Ureter (tissue), 1 donor: ENCODE measurements around the gene CHST11. TPM values are rescaled to one million over a fixed set of nuclear protein-coding genes. Genes with fewer than 3 reads are reported as not detected.
A peak's percentile ranks its signal among the peaks of the same experiment; 100 is the strongest.

Experiments
- DNase-seq: peaks from one replicate; pipeline ENCODE4 v3.0.0-alpha.2; 2020; ENCODE audit warnings: low spot score
- total RNA-seq: library from RNA; stranded (reverse); gene quantifications from one replicate; pipeline ENCODE4 v1.2.4, GENCODE V29; 2023
- donor health status: DM: yes; HTN: yes; CAD: no.

CHST11 gene
- total RNA-seq, 1 donor from 2014 or later = 10.8 TPM

DNA sequence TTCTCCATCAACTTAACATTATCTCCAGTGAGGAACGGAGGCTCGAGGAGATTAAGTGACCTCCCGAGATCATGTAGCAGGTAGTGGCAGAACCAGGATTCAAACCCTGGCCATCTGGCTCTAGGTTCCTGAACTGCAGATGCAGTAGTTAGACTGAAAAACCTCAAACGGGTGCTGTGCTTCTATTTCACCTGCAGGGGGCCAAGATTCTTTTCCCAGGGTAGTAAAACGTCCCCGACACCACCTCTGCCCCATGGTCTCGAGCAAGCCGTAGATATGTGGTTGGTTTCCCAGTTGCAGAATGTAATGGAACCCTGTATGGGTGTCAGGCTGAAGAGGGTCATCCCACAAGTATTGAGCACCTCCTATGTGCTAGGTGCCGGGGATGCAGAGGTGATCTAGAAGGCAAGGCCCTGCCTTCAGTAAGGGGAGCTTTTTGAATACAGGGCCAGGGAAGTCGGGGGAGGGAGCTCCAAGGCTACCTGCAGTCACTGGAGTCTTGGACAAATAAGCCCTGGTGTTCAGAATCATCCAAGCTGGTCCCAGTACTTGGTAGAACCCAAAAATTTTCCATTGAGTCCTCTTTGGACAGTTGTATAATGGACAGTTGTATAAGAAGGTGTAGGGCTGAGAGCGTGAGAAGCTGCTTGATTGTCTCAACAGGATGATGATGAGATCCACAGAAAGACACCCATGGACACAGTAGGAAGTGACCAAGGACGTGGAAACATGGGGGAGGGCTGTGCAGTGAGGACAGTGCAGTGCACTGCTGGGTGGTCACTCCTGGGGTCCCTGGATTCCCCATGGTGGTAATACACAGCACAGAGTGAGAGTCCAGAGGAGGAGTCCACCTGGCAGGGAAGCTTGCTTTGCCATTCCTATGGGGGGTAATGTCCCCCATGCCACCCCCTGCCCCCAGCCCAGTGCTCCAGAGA is 197.2 kb downstream of the CHST11 start:
- no peak for DNase-seq

DNA sequence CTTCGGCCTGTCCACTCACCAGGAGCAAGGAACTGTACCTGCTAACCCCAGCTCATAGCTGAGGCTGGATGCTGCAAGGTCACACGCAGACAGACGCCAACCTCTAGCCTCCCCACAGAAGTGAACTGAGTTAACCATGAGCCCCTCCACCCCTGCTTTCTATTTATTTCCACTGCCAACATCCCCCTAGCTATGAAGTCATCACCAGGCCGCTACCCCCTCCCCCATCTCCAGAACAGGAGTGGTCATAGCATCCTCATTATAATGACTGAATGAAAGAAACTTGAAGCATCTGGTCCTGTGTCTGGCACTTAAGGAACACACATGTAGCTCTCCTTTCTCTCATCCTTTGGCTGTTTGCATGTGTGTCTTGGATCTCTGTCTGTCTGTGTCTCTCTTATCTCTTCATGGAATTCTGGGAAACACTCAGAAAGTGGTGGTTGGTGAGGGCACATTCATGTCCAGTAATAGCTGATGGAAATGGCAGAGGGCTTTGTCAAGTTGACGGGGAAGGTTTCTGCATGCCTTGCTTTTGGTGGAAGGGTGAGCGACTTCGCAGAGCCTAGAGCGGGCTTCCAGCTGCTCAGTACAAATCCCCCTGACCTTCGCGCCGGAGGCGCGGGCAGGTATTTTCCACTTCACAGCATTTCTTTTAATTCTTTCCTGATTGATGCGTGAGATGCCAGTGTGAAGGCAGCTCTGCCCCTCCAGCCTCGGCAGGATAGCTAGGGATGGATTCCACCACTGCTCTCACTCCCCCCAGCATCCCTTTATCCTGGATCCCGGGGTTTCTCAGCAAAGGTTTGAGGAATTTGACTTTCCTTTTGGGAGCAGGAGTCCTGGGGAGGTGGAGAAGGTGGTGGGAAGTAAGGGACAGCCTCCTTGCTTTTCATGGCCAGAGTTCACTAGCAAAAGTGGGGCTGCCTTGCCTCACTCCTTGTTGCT is 198.2 kb downstream of the CHST11 start:
- DNase-seq = no peak

DNA sequence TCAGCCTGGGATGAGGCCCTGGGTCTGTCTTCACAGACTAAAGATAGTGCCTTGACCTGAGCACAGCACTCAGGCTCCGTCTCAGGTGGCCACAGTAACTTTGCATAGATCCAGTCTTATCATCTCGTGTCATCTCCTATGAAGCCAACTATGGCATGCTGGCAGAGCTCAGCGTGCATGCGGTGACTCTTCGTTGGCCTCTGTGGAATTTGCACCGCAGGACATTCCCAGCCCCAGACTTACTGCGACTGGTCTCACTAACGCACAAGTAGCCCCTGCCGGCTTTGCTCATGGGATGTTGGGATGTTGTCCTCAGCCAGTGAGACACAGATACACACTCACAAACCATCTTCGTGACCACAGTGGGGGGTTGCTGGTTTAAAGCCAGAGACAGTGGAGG is 199.6 kb downstream of the CHST11 start:
- no peak for DNase-seq

DNA sequence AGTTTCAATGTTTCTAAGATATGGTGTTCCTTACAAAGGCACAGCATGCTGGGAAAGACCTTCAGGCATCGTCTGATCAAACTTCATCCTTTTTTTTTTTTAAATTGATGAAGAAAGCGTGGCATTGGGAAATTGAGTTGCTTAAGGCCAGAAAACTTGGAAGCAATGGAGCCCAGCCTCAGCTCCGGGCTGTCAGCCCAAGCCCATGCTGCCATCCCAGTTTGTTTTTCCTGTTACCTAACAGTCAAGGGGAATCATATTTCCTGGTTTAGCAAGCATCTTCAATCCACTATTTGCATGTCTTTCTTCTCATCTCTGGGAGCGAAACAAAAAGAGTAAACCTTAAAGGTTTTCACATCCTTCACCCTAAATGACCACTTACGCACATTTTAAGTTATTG is 200.2 kb downstream of the CHST11 start:
- no peak for DNase-seq

DNA sequence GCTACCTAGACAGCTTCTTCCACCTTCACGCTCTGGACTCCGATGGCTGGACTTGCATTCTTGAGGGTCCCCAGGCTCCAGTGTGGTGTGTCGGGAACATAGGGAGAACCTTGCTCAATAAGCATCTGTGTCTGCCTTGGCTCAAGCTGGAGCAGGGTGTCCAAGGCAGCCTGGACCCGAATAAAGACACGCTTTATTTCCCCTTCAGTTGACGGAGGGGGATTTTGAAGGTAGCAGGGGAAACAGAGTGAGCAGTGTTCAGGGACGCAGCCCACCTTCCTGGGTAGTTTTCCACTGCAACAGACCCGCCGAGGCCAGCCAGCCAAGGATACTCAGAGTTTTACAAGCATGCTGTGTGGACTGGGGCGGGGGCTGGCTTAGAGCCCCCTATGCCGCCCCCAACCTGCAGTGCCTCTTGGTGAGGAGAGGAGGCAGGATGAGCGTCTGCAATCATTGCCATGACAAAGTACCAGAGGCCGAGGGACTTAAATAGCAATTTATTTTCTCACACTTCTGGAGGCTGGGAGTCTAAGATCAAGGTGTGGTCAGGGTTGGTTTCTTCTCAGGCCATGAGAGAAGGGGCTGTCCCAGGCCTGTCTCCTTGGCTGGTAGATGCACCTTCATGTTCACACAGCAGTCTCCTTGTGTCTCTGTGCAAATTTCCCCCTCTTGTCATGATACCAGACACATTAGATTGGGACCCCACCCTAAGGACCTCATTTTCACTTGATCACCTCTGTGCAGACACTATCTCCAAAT is 201.2 kb downstream of the CHST11 start:
- no peak for DNase-seq

DNA sequence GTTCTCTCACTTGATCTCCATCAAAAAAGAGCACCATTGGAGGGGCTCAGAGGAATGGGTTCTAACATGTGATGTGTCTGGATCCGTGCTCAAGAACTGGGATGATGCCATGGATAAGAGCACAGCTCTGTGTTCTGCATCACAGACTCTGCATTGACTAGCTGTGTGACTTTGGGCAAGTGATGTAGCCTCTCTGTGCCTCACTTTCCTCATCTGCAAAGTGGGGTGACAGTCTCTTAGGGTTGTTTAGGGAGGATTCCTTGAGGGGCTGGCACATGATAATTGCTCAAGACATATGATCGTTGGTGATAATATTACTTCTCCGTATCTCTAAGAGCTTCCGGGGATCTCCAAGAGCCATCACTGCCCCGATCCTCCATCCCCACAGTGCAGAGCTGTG is 202.3 kb downstream of the CHST11 start:
- no peak for DNase-seq

DNA sequence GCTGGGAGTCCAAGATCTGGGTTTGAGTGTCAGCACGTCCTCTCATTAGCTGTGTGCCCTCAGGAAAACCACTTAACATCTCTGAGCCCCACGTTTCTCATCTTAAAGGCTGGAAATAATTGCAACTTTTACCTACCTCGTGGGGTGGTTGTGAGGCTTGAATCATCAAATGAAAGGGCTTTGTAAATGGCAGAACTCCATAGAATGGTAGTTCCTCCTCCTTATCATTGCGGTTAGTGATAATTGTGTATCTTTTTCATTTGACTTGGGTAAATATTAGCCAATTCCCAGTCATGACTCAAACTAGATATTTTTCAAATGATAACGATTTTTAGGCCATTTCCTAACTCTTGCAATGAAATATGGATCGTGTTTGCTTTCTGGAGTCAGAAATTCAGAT is 205.5 kb downstream of the CHST11 start:
- DNase-seq = no peak

DNA sequence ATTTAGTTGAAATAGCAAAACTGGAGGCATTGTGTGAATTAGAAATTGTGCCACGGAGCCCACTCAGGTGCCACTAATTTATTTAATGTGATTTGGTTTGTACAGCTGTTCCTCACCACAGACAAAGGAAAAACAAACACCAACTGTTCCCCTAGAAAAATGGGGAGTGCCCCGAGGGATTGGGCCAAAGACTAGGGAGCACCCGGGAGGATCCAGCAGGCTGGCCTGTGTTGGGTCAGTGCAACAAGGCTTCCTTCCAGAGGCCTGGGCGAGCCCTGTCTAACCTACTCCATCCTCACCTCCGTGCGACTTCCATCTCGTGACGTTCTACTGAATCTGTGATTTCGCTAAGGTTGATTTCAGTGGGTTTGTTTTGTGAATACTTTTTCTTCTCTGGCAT is 206.2 kb downstream of the CHST11 start:
- DNase-seq = no peak

DNA sequence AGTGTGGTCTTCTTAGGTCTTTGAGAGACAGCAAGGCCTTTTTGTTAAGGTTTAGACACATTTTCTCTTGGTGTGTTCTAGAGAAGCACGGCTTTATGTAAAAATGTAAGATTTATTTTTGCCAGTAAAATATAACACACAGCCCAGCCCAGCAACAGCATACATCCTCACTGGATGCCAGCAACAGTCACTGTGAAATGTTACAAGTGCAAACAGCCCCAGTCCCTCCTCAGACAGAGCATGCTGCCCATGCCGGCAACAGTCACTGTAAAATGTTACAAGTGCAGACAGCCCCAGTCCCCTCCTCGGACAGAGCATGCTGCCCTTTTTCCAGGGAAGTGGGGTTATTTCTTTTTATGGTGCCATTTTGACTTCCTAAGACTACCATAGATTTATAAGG is 207.6 kb downstream of the CHST11 start:
- no peak for DNase-seq

DNA sequence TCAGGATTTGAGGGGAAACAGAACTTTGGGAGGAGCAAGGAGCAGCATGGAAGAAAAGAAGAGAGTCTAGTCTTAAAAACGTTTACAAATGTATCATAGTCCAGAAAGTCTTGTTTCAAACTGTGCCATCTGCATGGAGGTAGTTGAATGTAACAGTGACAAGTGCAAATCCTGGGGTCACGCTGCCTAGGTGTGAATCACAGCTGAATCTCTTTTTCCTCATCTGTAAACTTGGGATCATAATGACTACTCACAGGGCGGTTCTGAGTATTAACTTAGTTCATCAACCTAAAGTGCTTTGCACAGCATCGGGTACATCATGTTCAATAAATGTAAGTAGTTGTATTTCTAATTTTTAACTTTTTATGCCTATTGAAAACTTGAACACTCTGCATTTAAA is 208.5 kb downstream of the CHST11 start:
- DNase-seq = no peak

DNA sequence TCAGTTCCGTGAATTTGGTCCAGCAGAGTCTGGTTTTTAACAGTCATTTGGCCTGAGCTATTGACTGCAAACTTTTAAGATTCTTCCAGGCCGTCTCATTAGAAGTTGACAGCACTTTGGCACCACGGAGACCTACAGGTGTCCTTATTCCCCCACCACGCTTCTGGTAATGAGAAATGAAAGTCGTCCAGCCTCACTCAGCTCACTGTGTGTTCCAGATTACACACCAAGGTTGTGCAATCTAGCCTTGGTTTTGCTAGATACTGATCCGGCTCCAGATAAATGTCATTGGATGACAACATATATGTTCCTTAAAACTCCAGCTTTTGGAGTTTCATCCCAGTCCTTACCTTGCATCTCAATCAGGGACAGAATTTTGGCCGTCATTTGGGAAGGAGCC is 210.4 kb downstream of the CHST11 start:
- DNase-seq = no peak

DNA sequence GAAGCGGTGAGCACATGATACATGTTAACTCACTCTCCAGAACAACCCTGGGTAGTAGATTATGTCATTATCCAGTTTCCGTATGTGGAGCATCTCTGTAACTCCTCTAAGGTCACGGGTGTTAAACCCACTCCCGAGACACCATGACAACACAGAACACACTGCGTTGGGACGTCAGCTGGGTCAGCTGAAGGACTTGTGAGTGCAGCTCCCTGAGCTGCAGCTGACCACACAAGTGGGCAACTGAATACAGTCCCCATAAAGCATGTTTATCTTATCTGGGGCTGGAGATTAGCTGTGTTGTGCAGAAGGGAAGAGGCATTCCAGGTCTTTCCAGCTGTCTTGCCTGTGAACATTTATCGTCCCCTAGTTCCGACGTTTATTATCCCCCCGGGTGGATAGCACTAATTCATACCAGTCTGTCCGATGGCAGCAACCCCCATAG is 211.5 kb downstream of the CHST11 start:
- DNase-seq = no peak

DNA sequence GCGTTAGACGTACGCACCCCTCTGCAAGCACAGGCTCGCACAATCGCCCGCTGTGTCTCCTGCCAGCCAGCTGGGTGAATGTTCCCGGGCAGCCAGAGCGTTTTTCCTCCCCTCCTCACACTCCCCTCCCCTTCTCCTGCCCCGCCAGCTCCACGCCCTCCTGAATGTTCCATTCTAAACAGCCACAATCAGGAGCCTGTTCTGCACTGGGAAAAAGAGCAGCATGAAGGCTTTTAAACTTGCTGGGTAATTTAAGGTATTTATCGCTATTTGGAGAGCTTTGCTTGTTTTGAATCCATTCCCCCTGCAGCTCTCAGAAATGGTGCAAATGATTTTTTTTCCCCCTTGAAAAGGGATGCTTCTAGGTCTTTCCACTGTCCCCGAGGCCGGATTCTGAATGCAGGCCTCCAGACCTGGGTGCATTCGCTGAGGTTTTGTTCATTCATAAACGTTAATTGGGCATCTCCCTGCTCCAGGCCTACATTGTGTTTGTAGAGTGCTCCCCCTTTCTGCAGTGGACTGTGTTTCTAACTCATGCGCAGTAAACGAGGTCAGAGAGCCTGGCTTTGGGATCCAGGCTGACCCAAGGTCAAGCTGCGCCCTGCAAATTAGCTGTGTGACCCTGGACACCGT is 212.5 kb downstream of the CHST11 start:
- DNase-seq = peak; percentile 73

DNA sequence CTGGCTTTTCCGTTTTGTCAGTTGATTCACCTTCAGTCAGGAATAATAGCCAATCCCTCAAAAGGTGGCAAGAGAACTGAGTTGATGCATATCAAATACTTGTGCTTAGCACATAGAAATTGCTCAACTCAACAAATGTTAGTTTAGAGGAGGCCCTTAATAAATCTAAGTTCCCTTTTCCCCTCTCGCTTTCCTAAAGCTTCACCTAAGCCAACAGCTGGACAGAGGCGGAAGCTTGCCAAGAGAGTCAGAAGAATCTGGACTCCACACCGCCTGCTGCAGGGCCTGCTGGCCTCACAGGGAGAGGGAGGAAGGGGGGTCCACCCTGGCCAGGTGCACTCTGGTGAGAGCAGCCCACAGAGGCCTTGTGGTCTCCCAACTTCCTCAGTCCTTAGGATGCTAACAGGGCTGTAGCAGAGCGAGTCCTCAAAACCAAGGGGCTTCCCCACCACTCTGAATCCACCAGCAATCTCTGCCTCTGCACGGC is 213.1 kb downstream of the CHST11 start:
- DNase-seq = peak; percentile 62

DNA sequence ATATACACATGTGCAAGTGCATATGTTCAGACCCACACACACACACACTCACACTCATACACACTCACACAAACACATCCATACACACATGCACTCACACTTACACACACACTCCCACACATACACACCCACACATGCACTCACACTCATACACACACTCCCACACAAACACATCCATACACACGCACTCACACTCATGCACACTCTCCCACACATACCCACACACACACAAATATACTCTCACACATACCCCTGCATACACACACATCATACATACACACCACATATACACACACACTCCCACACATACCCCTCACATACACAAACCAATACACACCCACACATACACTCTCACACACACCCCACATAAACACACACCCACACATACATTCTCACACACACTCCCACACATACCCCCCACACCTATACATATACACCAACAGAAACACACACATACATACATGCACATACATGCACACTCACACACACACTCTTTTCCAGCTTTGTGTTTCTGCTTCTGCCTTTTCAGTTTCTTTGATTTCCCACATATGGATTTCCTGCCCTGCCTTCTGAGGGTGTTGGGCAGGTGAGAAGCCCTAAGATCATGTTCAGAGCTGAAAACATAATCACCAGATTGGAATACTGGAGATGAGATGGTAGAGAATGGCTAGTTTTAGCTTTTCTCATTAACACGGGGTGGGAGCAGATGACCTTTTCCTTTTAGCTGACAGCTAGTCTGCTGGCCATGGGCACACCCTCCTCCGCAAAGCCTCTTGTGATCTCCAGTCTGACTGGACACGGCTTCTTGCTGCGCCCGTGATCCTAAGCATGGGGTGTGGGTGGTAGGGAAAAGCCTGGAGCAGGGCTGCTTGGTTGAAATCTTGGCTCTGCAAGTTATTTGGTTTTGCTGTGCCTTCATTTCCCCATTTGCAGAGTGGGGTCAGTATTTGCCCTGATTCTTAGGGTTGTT is 214.0 kb downstream of the CHST11 start:
- DNase-seq = no peak

DNA sequence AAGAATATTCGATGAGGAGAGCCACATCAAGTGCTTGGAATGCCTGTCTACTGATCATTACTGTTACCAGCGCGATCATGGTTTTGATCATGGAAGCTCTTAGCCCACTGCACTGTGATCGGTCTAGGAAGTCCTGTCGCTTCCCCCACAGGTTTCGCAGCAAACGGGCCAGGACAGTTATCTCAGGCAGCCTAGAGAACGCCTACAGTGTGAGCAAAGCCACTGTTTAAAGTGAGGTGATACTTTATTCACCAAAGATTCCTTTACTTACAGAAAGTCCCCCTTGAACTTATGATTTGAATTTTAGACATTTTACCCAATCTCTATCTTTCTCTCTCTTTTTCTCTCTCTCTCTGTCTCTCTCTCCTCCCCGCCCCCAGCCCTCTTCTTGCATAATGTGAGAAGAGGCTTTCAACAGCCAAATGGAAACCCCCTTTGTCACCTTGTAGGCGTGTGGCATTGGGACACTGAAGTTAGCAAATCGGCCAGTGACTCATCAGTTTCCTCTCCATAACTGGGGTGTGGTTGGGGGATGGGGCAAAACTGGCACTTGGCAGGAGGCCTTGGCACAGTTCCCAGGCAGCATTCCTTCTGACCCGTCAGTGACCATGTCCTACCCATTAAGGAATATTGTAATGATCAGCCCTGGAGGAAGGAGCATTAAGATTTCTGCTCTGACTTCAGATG is 214.8 kb downstream of the CHST11 start:
- peak; percentile 93 for DNase-seq

DNA sequence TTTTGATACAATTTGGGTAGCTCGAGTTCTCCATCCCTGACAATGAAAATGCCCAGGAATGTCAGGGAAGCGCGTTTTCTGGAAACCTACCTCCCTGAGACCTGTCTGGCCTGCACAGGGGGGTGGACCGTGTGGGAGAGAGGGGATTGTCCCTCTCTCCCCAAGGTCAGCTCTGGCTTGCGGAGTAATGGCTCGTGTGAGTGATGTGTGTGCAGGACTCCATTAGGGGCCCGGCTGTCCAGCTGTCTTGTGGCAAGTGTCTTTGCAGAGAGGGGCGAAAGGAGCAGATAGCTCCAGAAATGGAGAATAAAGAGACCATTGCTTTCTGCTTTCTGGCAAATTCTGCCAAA is 215.3 kb downstream of the CHST11 start:
- DNase-seq = no peak

DNA sequence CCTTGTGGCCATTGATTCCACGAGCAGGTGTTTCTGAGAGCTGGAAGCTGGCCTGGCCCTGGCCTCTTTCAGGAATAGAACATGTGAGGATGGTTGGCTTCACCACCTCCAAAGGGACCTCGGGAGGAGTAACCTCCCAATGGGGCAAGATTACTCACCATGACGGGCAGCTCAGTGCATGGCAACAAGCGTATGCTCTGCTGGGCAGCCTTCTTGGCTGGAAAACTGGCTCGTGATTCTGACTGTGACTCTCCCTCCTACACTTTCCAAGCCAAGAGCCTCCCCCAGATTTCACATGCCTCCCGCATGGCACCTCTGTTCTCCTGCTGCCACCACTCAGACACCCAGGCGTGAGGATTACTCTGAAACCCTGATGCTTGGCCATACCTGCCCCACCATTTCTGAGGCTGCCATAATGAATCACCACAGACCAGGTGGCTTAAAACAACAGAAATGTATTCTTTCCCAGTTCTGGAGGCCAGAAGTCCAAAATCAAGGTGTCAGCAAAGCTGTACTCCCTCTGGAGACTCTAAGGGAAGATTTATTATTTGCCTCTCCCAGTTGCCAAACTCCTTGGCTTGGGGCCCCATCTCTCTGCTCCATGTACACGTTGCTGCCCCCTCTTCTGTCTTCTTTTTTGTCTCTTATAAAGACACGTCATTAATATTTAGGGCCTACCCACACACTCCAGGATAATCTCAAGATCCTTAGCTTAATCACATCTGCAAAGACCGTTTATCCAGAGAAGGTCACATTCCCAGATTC is 215.9 kb downstream of the CHST11 start:
- no peak for DNase-seq

DNA sequence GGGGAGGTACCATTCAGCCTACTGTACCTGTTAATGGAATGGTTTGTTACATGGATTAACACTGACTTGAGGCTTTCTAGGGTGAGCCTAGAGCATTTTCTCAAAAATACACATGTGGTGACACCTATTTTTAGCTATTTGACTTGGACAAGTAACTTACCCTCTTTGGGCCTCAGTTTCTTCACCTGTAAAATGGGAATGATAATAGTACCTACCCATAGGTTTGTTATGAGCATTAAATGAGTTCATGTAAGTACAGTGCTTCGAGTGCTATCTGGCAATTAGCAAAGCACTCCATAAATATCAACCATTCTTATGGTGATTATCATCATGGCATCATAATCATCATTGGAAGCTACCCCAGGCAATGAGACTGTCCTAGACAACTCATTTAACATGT is 216.5 kb downstream of the CHST11 start:
- DNase-seq = no peak
